NCI-H2107 treated with DMSO at 0.1 percent for 48 hours (cell line): ENCODE data around the gene HELQ.

Source experiments
- DNase-seq: peaks from one replicate; lab custom pipeline; 2025; ENCODE audit not compliant: unreplicated experiment; lab: John Stamatoyannopoulos, UW

The HELQ gene

GRCh38 chr4:83378419-83378818 is 77.2 kb downstream of the HELQ start:
- DNase-seq = no peak

- no peak for DNase-seq
Measured at GRCh38 chr4:83372931-83373330, 82.7 kb downstream of the HELQ start.

- no peak for DNase-seq
Measured at GRCh38 chr4:83371936-83372335, 83.7 kb downstream of the HELQ start.

- no peak for DNase-seq
Measured at GRCh38 chr4:83371235-83371634, 84.4 kb downstream of the HELQ start.

- no peak for DNase-seq
Measured at GRCh38 chr4:83370640-83370906, 85.0 kb downstream of the HELQ start.

- DNase-seq = no peak
Measured at GRCh38 chr4:83369831-83370639, 85.6 kb downstream of the HELQ start.

GRCh38 chr4:83364312-83364711 is 91.3 kb downstream of the HELQ start:
- no peak for DNase-seq

GRCh38 chr4:83362492-83363329 is 92.9 kb downstream of the HELQ start:
- DNase-seq = peak; percentile 43

- no peak for DNase-seq
Measured at GRCh38 chr4:83361416-83362103, 94.1 kb downstream of the HELQ start.

GRCh38 chr4:83360018-83360417 is 95.6 kb downstream of the HELQ start:
- no peak for DNase-seq

- DNase-seq = no peak
Measured at GRCh38 chr4:83358410-83358809, 97.2 kb downstream of the HELQ start.
